Ascending aorta (tissue), 2 donors: Measurements from ENCODE around the gene PDLIM7. TPM values are rescaled to one million over a fixed set of nuclear protein-coding genes. Genes with fewer than 3 reads are reported as not detected.

Experiments
- DNase-seq, 2 donors: peaks; one replicate each; pipeline ENCODE4 v3.0.0-alpha.2; 2019; ENCODE audit warnings: low spot score in 2 of 2
- H3K27ac ChIP-seq, 2 donors: fragments of 200-600 bp; sonication (generic); one replicate each; pipeline ENCODE4 v1.5.1; 2016 to 2017; ENCODE audit warnings: mild to moderate bottlenecking in 1 of 2
- H3K27me3 ChIP-seq: fragments of 200-600 bp; sonication (generic); one replicate; pipeline ENCODE4 v1.5.1; 2017
- H3K36me3 ChIP-seq, 2 donors: fragments of 200-600 bp; sonication (generic); one replicate each; pipeline ENCODE4 v1.5.1; 2016
- H3K4me1 ChIP-seq, 2 donors: fragments of 200-600 bp; sonication (generic); one replicate each; pipeline ENCODE4 v1.5.1; 2016 to 2017; ENCODE audit warnings: mild to moderate bottlenecking in 1 of 2
- H3K4me3 ChIP-seq, 2 donors: fragments of 200-600 bp; sonication (generic); one replicate each; pipeline ENCODE4 v1.5.1; 2016 to 2017; ENCODE audit warnings: mild to moderate bottlenecking in 1 of 2
- H3K9me3 ChIP-seq, 2 donors: fragments of 200-600 bp; sonication (generic); one replicate each; pipeline ENCODE4 v1.5.1; 2016
- CTCF ChIP-seq, 3 experiments: fragments of 200-600 bp in 2 of 3; fragments of 450-650 bp in 1 of 3; sonication (generic) in 2 of 3; IDR thresholded peaks; one replicate each; pipeline ENCODE4 v1.5.1; 2016 to 2019; ENCODE audit warnings: antibody characterized with exemption in 3 of 3, mild to moderate bottlenecking in 1 of 3, moderate library complexity in 1 of 3
- intact Hi-C: fragments of 100-400 bp; cut with DNase I; formaldehyde crosslinking; loops from one replicate; pipeline ENCODE4 v1.15.1; 2023
- total RNA-seq: library from RNA; depleted of rRNA; stranded (reverse); fragments of >200 nt; gene quantifications from one replicate; pipeline ENCODE4 v1.1.0, GENCODE V29; 2016

Gene PDLIM7
- total RNA-seq, 1 donor from 2014 or later = 1,082 TPM

DNA sequence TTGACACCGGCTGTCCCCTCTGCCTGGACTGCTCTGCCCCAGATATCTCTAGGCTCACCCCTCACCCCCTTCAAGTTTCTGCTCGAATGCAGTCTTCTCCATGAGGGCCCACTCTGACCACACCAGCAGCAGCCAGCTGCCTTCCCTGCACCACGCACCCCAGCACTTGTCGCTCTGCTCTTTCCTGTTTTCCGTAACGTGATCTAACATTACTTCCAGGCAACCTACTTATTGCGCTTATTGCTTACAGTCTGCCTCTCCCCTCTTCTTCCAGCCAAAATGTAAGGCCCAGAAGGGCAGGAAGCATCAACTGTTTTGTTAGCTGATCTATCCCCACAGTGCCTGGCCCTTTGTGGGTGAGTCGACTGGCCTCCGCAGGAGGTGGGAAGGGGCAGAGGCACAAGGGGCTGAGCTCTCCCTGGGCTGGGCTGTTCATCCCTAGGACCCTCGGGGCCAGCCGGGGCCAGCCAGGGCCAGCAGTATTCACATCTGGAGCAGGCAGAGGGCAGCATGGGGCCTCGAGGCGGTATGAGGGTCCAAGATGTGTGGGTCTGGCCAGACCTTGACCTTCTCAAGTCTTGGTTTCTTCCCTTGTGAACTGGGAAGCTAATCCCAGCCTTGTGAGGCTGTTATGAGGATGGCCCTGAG lies 12.4 kb downstream of the PDLIM7 start:
- intact Hi-C loops = no loop called here
- no peak for TF ChIP-seq CTCF (IDR thresholded peaks at IDR 0.05)
- H3K27ac ChIP-seq = peak overlapping the region; percentile 49 to 91
- no peaks in the 10 kb centered on the region for H3K9me3 ChIP-seq
- no peak for DNase-seq
- H3K36me3 ChIP-seq = peaks cover 57 to 82% of the 10 kb centered on the region in 2 donors
- no peak overlapping the region for H3K4me3 ChIP-seq
- H3K4me1 ChIP-seq = peaks cover 19 to 58% of the 10 kb centered on the region in 2 donors
- H3K27me3 ChIP-seq = no peaks in the 10 kb centered on the region

- H3K27ac ChIP-seq = peak overlapping the region; percentile 49 to 91
- intact Hi-C loops = no loop called here
- TF ChIP-seq CTCF (IDR thresholded peaks at IDR 0.05) = no peak
- DNase-seq = no peak
- peaks cover 50 to 74% of the 10 kb centered on the region in 2 donors for H3K36me3 ChIP-seq
- no peak overlapping the region for H3K4me3 ChIP-seq
- no peaks in the 10 kb centered on the region for H3K27me3 ChIP-seq
- no peaks in the 10 kb centered on the region for H3K9me3 ChIP-seq
- H3K4me1 ChIP-seq = peaks cover 27 to 58% of the 10 kb centered on the region in 2 donors
These were observed 13.2 kb downstream of the PDLIM7 start for GRCh38 chr5:177483994-177484901.

DNA sequence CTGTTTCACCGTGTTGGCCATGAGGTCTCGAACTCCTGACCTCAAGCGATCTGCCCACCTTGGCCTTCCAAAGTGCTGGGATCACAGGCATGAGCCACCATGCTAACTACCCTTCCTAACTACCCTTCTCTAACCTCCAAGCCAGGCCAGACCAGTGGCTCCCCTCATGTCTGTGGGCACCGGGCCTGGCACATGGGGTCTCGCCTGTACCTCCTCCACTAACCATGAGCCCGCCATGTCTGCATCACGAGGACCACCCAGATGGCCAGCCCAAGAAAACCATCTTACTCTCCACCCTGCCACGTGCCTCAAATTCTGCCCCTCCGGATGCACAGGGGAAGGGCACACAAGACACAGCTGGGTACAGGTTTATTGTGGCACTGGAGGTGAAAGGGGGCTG lies 14.4 kb downstream of the PDLIM7 start:
- no peak for TF ChIP-seq CTCF (IDR thresholded peaks at IDR 0.05)
- peaks cover 32 to 65% of the 10 kb centered on the region in 2 donors for H3K4me1 ChIP-seq
- no peaks in the 10 kb centered on the region for H3K9me3 ChIP-seq

GRCh38 chr5:177482359-177482795 lies 15.0 kb downstream of the PDLIM7 start:
- no peaks in the 10 kb centered on the region for H3K27me3 ChIP-seq
- peaks cover 31 to 55% of the 10 kb centered on the region in 2 donors for H3K36me3 ChIP-seq
- peak overlapping the region; percentile 91 for H3K27ac ChIP-seq
- DNase-seq = no peak
- H3K9me3 ChIP-seq = no peaks in the 10 kb centered on the region
- no peak for TF ChIP-seq CTCF (IDR thresholded peaks at IDR 0.05)
- intact Hi-C loops = no loop called here
- peaks cover 32 to 69% of the 10 kb centered on the region in 2 donors for H3K4me1 ChIP-seq
- no peak overlapping the region for H3K4me3 ChIP-seq

More for the DNA sequence above, 14.4 kb downstream of the PDLIM7 start:
- Histone ChIP-seq H3K27me3 (no peaks in the 10 kb centered on the region), H3K27ac (peak overlapping the region; percentile 72 to 91), H3K36me3 (peaks cover 38 to 62% of the 10 kb centered on the region in 2 donors), H3K4me3 (no peak overlapping the region)
- intact Hi-C loops = no loop called here
- DNase-seq = no peak

DNA sequence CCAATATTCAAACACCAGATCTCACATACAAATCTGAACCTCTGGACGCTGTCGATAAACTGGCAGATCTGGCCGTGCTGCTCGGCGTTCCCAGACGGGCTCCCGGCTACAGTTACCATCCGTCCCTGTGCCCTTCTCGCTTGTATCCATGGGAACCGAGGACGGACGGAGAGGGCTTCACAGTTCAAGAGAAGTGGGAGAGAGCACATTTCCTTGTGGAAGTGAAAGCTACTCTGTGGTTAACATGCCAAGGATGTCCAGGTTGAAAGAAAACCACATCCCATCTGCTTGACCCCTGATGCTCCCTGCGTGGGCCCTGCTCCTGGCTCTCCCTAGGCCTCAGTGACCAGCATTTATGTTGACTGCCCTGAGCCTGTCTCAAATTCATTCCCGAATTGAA lies 17.6 kb downstream of the PDLIM7 start:
- H3K4me3 ChIP-seq = peak overlapping the region in 1 of 2 donors; percentile 1
- H3K27ac ChIP-seq = peak overlapping the region; percentile 91
- no peak for TF ChIP-seq CTCF (IDR thresholded peaks at IDR 0.05)
- no peaks in the 10 kb centered on the region for H3K27me3 ChIP-seq
- peaks cover 29 to 79% of the 10 kb centered on the region in 2 donors for H3K4me1 ChIP-seq
- intact Hi-C loops = loop anchor here (1.0 kb wide), 1 partner anchor 15 kb away; no protein-coding TSS in a partner anchor
- peaks cover 19 to 32% of the 10 kb centered on the region in 2 donors for H3K36me3 ChIP-seq
- H3K9me3 ChIP-seq = no peaks in the 10 kb centered on the region
- no peak for DNase-seq
